Kidney (tissue), 14 donors: Measurements from ENCODE around the gene PGRMC1. TPM values are rescaled to one million over a fixed set of nuclear protein-coding genes. Genes with fewer than 3 reads are reported as not detected.

ENCODE experiments used
- DNase-seq, 5 donors: peaks; one replicate each; pipeline ENCODE4 v3.0.0-alpha.2; 2013 to 2020
- FAIRE-seq: peaks from 2 replicates; lab custom pipeline; 2012; peaks lifted over from hg19 to GRCh38; lab: Jason Lieb, UNC
- H3K27ac ChIP-seq, 2 donors: one replicate each; pipeline ENCODE4 v1.7.0; 2013; ENCODE audit warnings: low read depth in 2 of 2, low read length in 2 of 2, inconsistent platforms in 1 of 2
- H3K27me3 ChIP-seq: one replicate; pipeline ENCODE4 v1.7.1; 2013; ENCODE audit warnings: low read length, inconsistent platforms; ENCODE audit not compliant: control insufficient read depth, insufficient read depth
- H3K36me3 ChIP-seq, 3 donors: one replicate each; pipeline versions ENCODE4 v1.7.0 to v1.7.1; 2013; ENCODE audit warnings: low read length in 3 of 3, control low read depth in 1 of 3, inconsistent platforms in 1 of 3; ENCODE audit not compliant: insufficient read depth in 3 of 3, control insufficient read depth in 2 of 3
- H3K4me1 ChIP-seq, 3 donors: one replicate each; pipeline versions ENCODE4 v1.7.0 to v1.7.1; 2013; ENCODE audit warnings: low read length in 3 of 3, inconsistent platforms in 1 of 3, low read depth in 1 of 3; ENCODE audit not compliant: control insufficient read depth in 2 of 3, insufficient read depth in 2 of 3
- H3K4me3 ChIP-seq, 3 donors: one replicate each; pipeline versions ENCODE4 v1.7.0 to v1.8.1; 2013; ENCODE audit warnings: low read length in 3 of 3, control low read depth in 1 of 3, inconsistent platforms in 1 of 3
- H3K9ac ChIP-seq, 3 donors: one replicate each; pipeline versions ENCODE4 v1.7.0 to v1.7.1; 2013; ENCODE audit warnings: low read length in 3 of 3, control low read depth in 1 of 3, inconsistent platforms in 1 of 3
- H3K9me3 ChIP-seq, 3 donors: one replicate each; pipeline versions ENCODE4 v1.7.0 to v1.7.1; 2013; ENCODE audit warnings: low read length in 3 of 3, control low read depth in 1 of 3, inconsistent platforms in 1 of 3; ENCODE audit not compliant: control insufficient read depth in 2 of 3, insufficient read depth in 1 of 3
- intact Hi-C: fragments of 100-400 bp; cut with DNase I; formaldehyde crosslinking; loops from one replicate; pipeline ENCODE4 v1.11.1; 2022
- polyA plus RNA-seq: library from polyadenylated mRNA; stranded (reverse); fragments of 350-450 nt; fragmentation: Illumina TruSeq; extraction: RNeasy Lipid Tissue Mini Kit (QIAGEN cat#74804); gene quantifications from one replicate; pipeline ENCODE4 v1.2.3, GENCODE V29; 2014; ENCODE audit warnings: low read depth, low replicate concordance; ENCODE audit not compliant: insufficient read depth
- total RNA-seq: library from RNA; stranded (reverse); fragmentation: NEBNext Ultra II Directional; extraction: Animal tissue kit (Norgen Biotek cat#: 25700); gene quantifications from one replicate; pipeline ENCODE4 v1.2.1, GENCODE V29; 2021
- TF ChIP-seq, protein P1 (sequence below): IDR thresholded peaks from 3 replicates; pipeline ENCODE4 v1.5.1; 2012; ENCODE audit warnings: mild to moderate bottlenecking, moderate library complexity, borderline replicate concordance; ENCODE audit not compliant: insufficient read depth; ENCODE audit errors: extremely low read depth
- donor health status: control.
- donor health status: control.
- donor health status: control.
- donor health status: control.
- donor health status: control.
- donor health status: DM: yes; HTN: yes; CAD: no.
- donor health status: Normal renal cell carcinoma (clear cell type).

PGRMC1 gene
- total and polyA plus RNA-seq, 2 donors from 2014 or later, result 118 to 181 TPM

GRCh38 chrX:119231936-119232445 lies 4.1 kb upstream of the PGRMC1 start:
- Histone ChIP-seq H3K4me3 (no peak overlapping the region), H3K36me3 (no peaks in the 10 kb centered on the region), H3K27ac (no peak overlapping the region), H3K4me1 (no peaks in the 10 kb centered on the region), H3K9me3 (no peaks in the 10 kb centered on the region), H3K27me3 (no peaks in the 10 kb centered on the region), H3K9ac (no peak overlapping the region)
- intact Hi-C loops, result no loop called here
- DNase-seq (no peak), FAIRE-seq (no peak)
- TF ChIP-seq, protein P1, sequence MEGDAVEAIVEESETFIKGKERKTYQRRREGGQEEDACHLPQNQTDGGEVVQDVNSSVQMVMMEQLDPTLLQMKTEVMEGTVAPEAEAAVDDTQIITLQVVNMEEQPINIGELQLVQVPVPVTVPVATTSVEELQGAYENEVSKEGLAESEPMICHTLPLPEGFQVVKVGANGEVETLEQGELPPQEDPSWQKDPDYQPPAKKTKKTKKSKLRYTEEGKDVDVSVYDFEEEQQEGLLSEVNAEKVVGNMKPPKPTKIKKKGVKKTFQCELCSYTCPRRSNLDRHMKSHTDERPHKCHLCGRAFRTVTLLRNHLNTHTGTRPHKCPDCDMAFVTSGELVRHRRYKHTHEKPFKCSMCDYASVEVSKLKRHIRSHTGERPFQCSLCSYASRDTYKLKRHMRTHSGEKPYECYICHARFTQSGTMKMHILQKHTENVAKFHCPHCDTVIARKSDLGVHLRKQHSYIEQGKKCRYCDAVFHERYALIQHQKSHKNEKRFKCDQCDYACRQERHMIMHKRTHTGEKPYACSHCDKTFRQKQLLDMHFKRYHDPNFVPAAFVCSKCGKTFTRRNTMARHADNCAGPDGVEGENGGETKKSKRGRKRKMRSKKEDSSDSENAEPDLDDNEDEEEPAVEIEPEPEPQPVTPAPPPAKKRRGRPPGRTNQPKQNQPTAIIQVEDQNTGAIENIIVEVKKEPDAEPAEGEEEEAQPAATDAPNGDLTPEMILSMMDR, result no peak

DNA sequence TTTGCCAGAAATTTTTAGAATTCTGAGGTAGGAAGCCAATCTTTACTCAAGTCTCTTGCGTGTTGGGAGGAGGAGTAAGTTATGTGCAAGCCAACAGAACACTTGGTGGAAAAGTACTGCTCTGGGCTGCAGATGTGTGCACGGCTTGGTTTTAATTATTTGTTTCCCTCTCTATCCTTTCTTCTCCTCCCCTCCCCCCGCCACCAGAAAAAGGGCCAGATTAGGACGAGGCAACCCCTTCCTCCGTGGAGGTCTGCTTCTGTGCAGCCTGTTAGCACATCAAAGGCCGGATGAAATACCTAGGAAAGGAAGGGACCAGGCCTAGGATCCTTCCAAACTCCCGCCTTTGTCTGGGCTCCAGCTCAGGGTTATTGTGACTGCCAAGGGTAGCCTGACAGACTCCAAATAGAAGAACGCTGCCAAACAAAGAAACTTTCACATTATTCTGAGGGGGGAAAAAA lies 1.0 kb upstream of the PGRMC1 start:
- Histone ChIP-seq H3K36me3 (no peaks in the 10 kb centered on the region), H3K27me3 (no peaks in the 10 kb centered on the region), H3K4me1 (peaks cover 0 to 5% (median 0%) of the 10 kb centered on the region in 3 donors), H3K9me3 (no peaks in the 10 kb centered on the region), H3K9ac (no peak overlapping the region), H3K4me3 (no peak overlapping the region), H3K27ac (no peak overlapping the region)
- DNase-seq (peak in 3 of 5 donors; percentile 13 to 43 (median 43)), FAIRE-seq (no peak)
- TF ChIP-seq, protein P1, result no peak
- intact Hi-C loops, result no loop called here

DNA sequence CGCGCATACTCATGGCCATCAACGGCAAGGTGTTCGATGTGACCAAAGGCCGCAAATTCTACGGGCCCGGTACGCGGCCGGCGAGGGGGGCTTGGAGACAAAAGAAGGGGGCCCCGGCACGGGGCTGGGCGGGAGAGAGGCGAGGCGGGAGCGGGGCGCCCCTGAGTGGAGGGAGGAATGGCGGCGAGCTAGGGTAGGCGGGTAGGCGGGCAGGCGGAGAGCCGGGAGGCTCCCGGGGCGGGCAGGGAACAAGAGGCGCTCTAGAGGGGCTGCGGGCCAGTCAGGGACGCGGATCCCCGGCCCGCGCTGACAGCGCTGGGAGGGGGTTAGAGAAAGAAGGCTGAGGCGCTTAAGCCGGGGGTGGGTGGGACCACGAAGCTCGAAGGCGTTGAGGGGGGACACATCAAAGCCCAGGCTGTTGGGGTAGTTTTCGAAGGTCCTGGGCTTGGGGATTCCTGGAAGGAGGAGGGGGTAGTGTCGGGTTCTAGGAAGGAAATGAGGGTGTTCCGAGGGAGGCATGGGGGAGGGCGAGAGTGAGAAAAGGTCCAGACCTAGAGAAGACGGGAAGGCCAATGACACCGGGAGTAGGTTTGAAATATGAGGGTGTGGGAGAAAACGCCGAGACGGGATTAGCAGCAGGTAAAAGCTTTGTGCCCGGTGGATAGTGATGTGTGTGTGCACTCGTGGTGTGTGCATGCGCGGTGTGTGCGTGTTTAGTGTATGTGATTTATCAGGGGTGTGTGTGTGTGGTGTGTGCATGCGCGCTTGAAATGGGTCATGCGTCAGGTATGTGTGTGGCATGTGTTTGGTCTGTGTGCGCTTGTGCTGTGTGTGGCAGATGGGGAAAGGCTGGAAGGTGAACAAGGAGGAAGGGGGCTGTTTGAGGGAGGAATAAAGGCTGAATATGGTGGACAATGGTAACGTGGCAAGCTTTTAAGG lies 807 bp downstream of the PGRMC1 start:
- Histone ChIP-seq H3K4me3 (peak overlapping the region; percentile 92 to 97 (median 92)), H3K27ac (peak overlapping the region; percentile 75 to 76), H3K9ac (peak overlapping the region; percentile 37 to 87 (median 85)), H3K36me3 (no peaks in the 10 kb centered on the region), H3K9me3 (no peaks in the 10 kb centered on the region), H3K27me3 (no peaks in the 10 kb centered on the region), H3K4me1 (peaks cover 0 to 8% (median 7%) of the 10 kb centered on the region in 3 donors)
- no peak for FAIRE-seq
- intact Hi-C loops, result no loop called here
- TF ChIP-seq, protein P1, result no peak
- peak; percentile 53 to 81 (median 65) for DNase-seq
